Epithelial cell of proximal tubule (primary cell): Measurements from ENCODE around the gene SDK1. TPM values are rescaled to one million over a fixed set of nuclear protein-coding genes. Genes with fewer than 3 reads are reported as not detected.

Source experiments
- DNase-seq: peaks from one replicate; pipeline ENCODE4 v3.0.0-alpha.2; 2011; ENCODE audit warnings: low read depth
- H3K4me3 ChIP-seq: 2 replicates; pipeline ENCODE4 v1.5.1; 2011; ENCODE audit warnings: low read depth, mild to moderate bottlenecking, low read length
- CTCF ChIP-seq: conservative IDR thresholded peaks from 2 replicates; pipeline ENCODE4 v1.5.1; 2012; ENCODE audit warnings: low read depth, mild to moderate bottlenecking, low read length
- total RNA-seq: library from RNA; depleted of rRNA; stranded (reverse); fragments of >200 nt; gene quantifications from 2 replicates; pipeline ENCODE4 v1.2.3, GENCODE V29; 2015

Gene SDK1
- total RNA-seq, 1 donor from 2014 or later: 0.75 TPM

GRCh38 chr7:3277604-3278572 is 23.2 kb upstream of the SDK1 start:
- TF ChIP-seq CTCF: no peak
- H3K4me3 ChIP-seq: no peak overlapping the region
- no peak for DNase-seq

- DNase-seq: no peak
Observed at GRCh38 chr7:3279147-3279818, 21.8 kb upstream of the SDK1 start.

GRCh38 chr7:3280445-3280844 is 20.6 kb upstream of the SDK1 start:
- TF ChIP-seq CTCF: no peak
- DNase-seq: no peak
- H3K4me3 ChIP-seq: no peak overlapping the region

More at GRCh38 chr7:3279147-3279818, 21.8 kb upstream of the SDK1 start:
- no peak overlapping the region for H3K4me3 ChIP-seq
- no peak for TF ChIP-seq CTCF

GRCh38 chr7:3280946-3281656 is 20.0 kb upstream of the SDK1 start:
- TF ChIP-seq CTCF: no peak
- H3K4me3 ChIP-seq: no peak overlapping the region
- DNase-seq: no peak

- peak; percentile 47 for DNase-seq
- no peak overlapping the region for H3K4me3 ChIP-seq
- peak; percentile 10 for TF ChIP-seq CTCF
Observed at GRCh38 chr7:3282457-3282856, 18.6 kb upstream of the SDK1 start.

GRCh38 chr7:3283130-3283704 is 17.8 kb upstream of the SDK1 start:
- no peak for DNase-seq
- H3K4me3 ChIP-seq: no peak overlapping the region

More at GRCh38 chr7:3283130-3283704, 17.8 kb upstream of the SDK1 start:
- TF ChIP-seq CTCF: no peak
